GM21825 (cell line): ENCODE data around the gene LRP1-AS.
"Not testable (repeated sequence)": the region's sequence is repeated elsewhere in the genome, so short reads cannot be mapped to it uniquely, and the experiment has no call there.

Source experiments
- ATAC-seq: cut with Tn5 transposase; IDR thresholded peaks from one replicate; pipeline ENCODE4 v1.9.1; 2021; ENCODE audit warnings: mild to moderate bottlenecking, moderate library complexity; ENCODE audit not compliant: unreplicated experiment

Gene LRP1-AS

GRCh38 chr12:57124261-57124877, 23.1 kb downstream of the LRP1-AS start:
- ATAC-seq: peak; percentile 46

- no peak for ATAC-seq
Observed at GRCh38 chr12:57123813-57124212, 23.6 kb downstream of the LRP1-AS start.

GRCh38 chr12:57120718-57121117, 26.7 kb downstream of the LRP1-AS start:
- ATAC-seq: not testable (repeated sequence)

- ATAC-seq: no peak
Observed at GRCh38 chr12:57119294-57120085, 27.9 kb downstream of the LRP1-AS start.

- ATAC-seq: no peak
Observed at GRCh38 chr12:57118711-57119271, 28.6 kb downstream of the LRP1-AS start.

- no peak for ATAC-seq
Observed at GRCh38 chr12:57116580-57117281, 30.7 kb downstream of the LRP1-AS start.

GRCh38 chr12:57112492-57113294, 34.7 kb downstream of the LRP1-AS start:
- no peak for ATAC-seq

- peak; percentile 47 for ATAC-seq
Observed at GRCh38 chr12:57111031-57111734, 36.2 kb downstream of the LRP1-AS start, which contains the start of gene STAT6. TSS of gene STAT6 (minus strand) at chr12:57111362. CDS start at chr12:57108278, 3,084 bp downstream.

- peak; percentile 48 for ATAC-seq
Observed at GRCh38 chr12:57110104-57111030, 37.1 kb downstream of the LRP1-AS start.

- ATAC-seq: no peak
Observed at GRCh38 chr12:57109207-57110103, 38.0 kb downstream of the LRP1-AS start.

- no peak for ATAC-seq
Observed at GRCh38 chr12:57107456-57108155, 39.8 kb downstream of the LRP1-AS start.

- no peak for ATAC-seq
Observed at GRCh38 chr12:57106021-57106708, 41.3 kb downstream of the LRP1-AS start.

- ATAC-seq: no peak
Observed at GRCh38 chr12:57105011-57105753, 42.2 kb downstream of the LRP1-AS start.

GRCh38 chr12:57104292-57104910, 43.0 kb downstream of the LRP1-AS start:
- ATAC-seq: no peak

GRCh38 chr12:57103856-57104255, 43.6 kb downstream of the LRP1-AS start:
- ATAC-seq: no peak
